GM06990 (cell line): ENCODE data around the gene ANO10.
A peak's percentile ranks its signal among the peaks of the same experiment; 100 is the strongest.

ENCODE experiments used
- DNase-seq: peaks from one replicate; pipeline ENCODE4 v3.0.0-alpha.2; 2011; ENCODE audit not compliant: insufficient read length; ENCODE audit errors: extremely low read depth
- H3K27me3 ChIP-seq: replicated peaks from 2 replicates; pipeline ENCODE4 v1.6.0; 2011; ENCODE audit warnings: low read length; ENCODE audit not compliant: control insufficient read depth, insufficient read depth
- H3K36me3 ChIP-seq: 2 replicates; pipeline ENCODE4 v1.5.1; 2011; ENCODE audit warnings: low read length; ENCODE audit not compliant: control insufficient read depth, insufficient read depth
- H3K4me3 ChIP-seq: replicated peaks from 2 replicates; pipeline ENCODE4 v1.5.1; 2011; ENCODE audit warnings: low read depth, mild to moderate bottlenecking, control low read depth, low read length
- CTCF ChIP-seq: IDR thresholded peaks from 2 replicates; pipeline ENCODE4 v1.5.1; 2011; ENCODE audit warnings: low read length, control low read depth, mild to moderate bottlenecking, inconsistent platforms; ENCODE audit not compliant: insufficient read depth, poor library complexity, severe bottlenecking

The ANO10 gene

DNA sequence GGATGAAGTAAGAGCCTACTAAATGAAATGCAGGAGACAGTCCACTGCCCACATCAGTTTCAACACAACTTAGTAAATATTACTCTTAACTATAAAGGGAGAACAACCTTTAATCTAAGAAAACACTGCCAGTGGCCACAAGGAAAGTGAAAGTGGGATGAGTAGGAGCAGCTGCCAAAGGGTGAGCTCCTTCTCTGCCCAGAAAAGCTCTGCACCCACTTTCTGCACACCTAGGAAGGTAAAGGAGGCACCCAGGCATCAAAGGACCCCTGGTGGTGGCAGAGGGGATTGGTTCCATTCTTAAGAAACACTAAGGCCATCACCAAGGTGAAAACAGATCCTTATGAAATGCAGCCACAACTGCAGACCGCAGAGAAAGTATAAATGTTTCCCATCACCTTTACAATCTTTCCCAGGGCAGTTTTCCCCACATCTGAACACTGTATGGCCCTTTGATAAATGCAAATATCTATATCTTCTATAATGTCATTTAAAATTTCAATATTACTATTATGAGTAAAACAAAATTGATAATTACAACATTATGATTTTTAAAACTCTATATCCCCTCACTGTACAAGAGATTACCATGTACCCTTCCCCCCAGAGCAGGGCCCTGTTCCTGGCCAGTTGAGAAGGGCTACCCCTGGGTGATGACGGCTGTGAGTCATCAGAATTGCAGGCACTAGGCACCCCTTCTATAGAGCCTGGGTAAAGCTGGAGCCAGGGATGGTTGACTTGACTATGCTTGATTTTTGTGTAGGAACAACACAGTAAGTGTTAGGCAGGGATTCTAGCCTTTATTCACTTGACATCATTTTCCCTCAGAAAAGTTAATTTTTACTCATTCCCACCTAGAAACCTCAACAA lies 243.5 kb downstream of the ANO10 start:
- peak; percentile 88 for TF ChIP-seq CTCF
- no peak for DNase-seq
- H3K27me3 ChIP-seq, result no peaks in the 10 kb centered on the region

GRCh38 chr3:43373560-43373928 lies 248.3 kb downstream of the ANO10 start:
- Histone ChIP-seq H3K27me3 (no peaks in the 10 kb centered on the region; the same call in 1 of the 2 replicates), H3K4me3 (no peak overlapping the region), H3K36me3 (no peaks in the 10 kb centered on the region)
- no peak for DNase-seq
- TF ChIP-seq CTCF, result no peak

More for the DNA sequence above, 243.5 kb downstream of the ANO10 start:
- H3K36me3 ChIP-seq, result no peaks in the 10 kb centered on the region
- no peak overlapping the region for H3K4me3 ChIP-seq

DNA sequence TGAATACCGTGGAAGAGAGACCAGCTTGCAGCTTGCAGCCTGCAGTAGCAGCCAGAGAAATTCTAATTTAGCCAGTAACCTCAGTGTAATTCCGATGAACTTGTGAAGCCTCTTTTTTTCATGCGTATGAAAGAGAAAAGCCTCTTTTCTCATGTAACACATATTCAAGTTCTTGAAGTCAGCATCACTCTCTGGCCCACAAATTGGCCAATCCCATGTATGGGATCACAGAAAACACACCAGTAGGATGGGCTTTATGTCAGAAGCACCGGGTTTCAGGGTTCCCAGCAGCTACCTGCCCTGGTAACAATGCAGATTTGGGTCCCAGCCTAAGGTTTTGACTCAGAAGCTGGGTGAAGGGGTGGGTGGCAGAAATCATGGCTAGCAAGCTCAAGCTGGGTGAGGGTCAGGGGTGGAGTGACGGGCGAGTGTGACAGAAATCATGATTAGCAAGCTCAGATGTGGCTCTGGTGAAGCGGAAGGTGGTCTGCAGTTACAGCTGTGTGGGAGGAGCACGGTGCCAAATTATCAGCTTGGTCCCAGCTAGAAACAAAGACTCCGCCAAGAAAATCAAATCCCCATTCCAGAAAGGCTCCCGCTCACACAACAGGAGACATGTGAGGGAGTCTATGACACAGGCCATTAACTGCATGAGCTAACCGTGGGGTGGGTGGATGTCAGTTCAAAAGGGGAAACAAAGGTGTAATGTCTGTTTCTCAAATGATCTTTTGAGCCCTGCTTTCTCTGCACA lies 248.8 kb downstream of the ANO10 start:
- no peak for DNase-seq
- no peak overlapping the region for H3K4me3 ChIP-seq
- TF ChIP-seq CTCF, result no peak
- H3K27me3 ChIP-seq, result no peaks in the 10 kb centered on the region; the same call in 1 of the 2 replicates
- H3K36me3 ChIP-seq, result no peaks in the 10 kb centered on the region

DNA sequence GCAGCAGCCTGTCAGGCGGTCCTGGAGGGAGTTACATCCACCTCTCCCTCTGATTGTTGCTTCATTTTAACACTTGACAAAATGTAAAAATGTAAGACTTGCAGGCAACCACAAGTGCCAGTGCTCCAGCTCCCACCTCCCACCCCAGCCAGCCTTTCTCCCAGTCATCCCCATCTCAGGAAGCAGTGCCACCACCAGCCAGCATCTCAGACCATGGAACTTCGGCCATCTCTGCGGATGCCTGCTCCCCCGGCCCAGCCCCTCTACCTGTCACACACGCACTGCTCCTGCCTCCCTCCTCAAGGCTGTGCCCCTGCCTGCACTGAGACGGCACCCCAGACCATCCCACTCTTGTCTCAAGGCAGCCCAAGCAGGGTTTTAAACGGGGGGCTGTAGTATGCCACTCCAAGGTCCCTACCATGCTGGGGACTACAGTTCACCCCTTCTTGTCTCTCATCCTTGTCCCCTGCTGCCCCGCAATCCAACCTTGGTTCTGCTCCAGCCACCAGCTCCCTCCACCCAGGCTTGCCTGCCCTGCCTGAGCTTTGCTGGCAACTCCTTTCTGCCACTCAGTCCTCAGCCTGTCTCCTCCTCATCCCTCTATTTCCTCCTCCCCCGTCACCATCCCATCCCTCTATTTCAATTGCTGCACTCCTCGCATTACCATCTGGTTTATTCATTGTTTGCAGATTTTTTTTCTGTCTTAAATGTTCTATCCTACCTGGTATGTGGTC lies 249.6 kb downstream of the ANO10 start:
- TF ChIP-seq CTCF, result no peak
- Histone ChIP-seq H3K4me3 (no peak overlapping the region), H3K27me3 (no peaks in the 10 kb centered on the region; the same call in 1 of the 2 replicates), H3K36me3 (no peaks in the 10 kb centered on the region)
- DNase-seq, result no peak

GRCh38 chr3:43371494-43371893 lies 250.3 kb downstream of the ANO10 start:
- no peak overlapping the region for H3K4me3 ChIP-seq
- no peaks in the 10 kb centered on the region; the same call in 1 of the 2 replicates for H3K27me3 ChIP-seq
- no peak for DNase-seq
- TF ChIP-seq CTCF, result no peak
- no peaks in the 10 kb centered on the region for H3K36me3 ChIP-seq
